GM18511 (cell line): ENCODE measurements around the gene THAP9.
"Not testable (repeated sequence)": the region's sequence is repeated elsewhere in the genome, so short reads cannot be mapped to it uniquely, and the experiment has no call there.

Experiments used
- ATAC-seq: cut with Tn5 transposase; IDR thresholded peaks from one replicate; pipeline ENCODE4 v1.9.1; 2021; ENCODE audit warnings: mild to moderate bottlenecking, moderate library complexity; ENCODE audit not compliant: unreplicated experiment

Gene THAP9, protein sequence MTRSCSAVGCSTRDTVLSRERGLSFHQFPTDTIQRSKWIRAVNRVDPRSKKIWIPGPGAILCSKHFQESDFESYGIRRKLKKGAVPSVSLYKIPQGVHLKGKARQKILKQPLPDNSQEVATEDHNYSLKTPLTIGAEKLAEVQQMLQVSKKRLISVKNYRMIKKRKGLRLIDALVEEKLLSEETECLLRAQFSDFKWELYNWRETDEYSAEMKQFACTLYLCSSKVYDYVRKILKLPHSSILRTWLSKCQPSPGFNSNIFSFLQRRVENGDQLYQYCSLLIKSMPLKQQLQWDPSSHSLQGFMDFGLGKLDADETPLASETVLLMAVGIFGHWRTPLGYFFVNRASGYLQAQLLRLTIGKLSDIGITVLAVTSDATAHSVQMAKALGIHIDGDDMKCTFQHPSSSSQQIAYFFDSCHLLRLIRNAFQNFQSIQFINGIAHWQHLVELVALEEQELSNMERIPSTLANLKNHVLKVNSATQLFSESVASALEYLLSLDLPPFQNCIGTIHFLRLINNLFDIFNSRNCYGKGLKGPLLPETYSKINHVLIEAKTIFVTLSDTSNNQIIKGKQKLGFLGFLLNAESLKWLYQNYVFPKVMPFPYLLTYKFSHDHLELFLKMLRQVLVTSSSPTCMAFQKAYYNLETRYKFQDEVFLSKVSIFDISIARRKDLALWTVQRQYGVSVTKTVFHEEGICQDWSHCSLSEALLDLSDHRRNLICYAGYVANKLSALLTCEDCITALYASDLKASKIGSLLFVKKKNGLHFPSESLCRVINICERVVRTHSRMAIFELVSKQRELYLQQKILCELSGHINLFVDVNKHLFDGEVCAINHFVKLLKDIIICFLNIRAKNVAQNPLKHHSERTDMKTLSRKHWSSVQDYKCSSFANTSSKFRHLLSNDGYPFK

DNA sequence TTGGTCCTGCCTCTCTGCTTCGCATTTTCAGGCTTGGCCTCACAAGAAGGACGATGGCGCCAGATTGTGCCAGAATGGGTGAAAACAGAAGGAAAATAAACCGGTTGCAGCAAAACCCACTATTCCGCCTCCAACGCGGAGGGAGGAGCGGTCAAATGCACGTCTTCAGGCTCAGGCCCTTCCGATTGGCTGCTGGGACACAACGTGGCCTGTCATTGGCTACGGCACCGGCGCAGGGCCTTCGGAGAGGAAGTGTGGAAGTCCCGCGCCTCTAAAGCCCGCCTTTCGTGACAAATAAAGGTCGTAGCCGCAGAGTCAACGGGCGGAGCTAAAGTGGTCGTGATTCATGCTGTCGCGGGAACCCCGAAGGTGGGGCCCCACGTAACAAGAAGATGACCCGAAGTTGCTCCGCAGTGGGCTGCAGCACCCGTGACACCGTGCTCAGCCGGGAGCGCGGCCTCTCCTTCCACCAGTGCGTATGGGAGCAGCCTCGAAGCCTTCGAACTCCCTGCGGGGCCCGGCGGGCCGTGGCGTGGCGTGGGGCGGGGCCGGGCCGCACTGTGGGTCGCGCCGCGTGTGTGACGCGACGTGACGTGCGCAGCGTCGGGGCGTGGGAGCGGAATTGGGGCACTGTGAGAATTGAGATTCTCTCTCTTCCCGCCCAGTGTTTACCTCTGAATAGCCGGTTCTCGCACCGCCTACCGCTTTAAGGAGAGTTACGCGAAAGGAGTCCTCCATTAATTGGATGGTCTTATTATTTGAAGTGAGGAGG lies at the start of gene THAP9:
Gene THAP9 (plus strand): TSS at position 325 of the 772 bp plus-strand sequence. CDS start 68 bp downstream, at position 393.
- ATAC-seq: peak; percentile 91

DNA sequence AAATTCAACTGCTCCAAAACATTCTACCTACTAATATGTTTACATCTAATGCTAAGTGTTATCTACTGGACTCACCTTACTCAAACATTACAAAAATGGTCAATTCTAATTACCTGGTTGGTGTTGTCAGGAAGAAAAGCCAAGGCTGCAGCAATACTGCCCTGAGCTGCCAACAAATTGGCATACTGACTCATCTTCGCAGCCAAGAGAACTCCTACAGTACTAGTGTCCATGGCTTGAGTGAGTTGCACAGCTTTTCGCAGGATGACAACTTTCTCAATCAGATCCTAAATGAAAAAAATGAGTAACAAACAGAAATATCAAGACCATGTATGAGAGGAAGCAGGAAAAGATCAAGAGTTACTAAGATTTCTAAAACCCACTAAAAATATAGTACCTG lies 49.2 kb upstream of the THAP9 start:
- no peak for ATAC-seq

DNA sequence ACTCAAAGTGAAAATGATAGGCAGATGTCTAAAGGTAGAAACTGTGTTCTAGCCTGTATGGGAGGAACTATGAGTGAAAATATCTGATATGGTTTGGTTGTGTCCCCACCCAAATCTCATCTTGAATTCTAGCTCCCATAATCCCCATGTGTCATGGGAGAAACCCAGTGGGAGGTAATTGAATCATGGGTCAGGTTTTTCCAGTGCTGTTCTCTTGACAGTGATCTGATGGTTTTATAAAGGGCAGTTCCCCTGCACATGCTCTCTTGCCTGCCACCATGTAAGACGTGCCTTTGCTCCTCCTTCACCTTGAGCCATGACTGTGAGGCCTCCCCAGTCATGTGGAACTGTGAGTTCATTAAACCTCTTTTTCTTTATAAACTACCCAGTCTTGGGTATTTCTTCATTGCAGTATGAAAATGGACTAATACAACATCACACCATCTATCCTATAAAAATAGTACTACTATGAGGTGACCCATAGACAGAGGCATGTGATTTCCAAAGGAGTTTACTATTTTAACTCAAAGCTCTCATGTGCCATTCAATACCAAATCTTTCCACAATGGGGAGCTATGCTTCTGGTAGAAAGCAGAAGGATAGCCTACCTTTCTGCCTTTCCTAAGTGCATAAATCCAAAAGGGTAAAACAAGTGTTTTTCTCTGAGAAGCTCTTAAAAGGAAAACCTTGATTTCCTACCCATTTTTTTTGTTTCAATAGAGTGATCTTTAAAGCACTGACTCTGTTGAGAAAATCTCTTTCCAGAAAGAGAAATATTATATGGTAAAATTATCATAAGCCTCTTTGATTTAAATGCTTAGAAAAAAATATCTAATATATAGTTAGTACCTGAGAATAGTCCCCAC lies 48.4 kb upstream of the THAP9 start:
- ATAC-seq: no peak

DNA sequence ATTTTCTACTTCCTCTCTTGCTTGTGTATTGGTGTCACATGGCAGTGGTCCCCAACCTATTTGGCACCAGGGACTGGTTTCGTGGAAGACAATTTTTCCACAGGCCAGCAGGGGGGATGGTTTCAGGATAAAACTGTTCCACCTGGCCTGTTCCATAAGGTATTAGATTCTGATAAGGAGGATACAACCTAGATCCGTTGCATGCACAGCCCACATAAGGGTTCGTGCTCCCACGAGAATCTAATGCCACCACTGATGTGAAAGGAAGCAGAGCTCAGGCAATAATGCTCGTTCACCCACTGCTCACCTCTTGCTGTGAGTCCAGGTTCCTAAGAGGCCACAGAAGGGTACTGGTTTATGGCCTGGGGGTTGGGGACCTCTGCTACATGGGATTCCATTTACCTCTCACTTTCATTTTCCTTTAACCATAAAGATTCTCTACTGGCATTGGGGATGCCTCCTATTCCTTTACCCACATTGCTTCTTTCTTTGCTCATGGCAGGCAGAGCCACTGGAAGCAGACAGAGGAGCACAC lies 47.7 kb upstream of the THAP9 start:
- ATAC-seq: no peak

DNA sequence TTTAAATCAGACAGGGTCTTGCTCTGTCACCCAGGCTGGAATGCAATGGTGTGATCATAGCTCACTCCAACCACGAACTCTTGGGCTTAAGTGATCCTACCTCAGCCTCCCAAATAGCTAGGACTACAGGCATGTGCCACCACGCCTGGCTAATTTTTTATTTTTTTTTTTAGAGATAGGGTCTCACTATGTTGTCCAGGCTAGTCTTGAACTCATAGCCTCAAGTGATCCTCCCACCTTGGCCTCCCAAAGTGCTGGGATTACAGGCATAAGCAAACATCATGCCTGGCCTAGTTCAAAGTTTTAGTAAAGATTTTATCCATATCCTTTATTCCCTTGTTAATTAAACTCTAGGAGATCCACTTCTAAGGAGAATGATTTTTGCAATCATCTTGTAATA lies 40.0 kb upstream of the THAP9 start:
- ATAC-seq: not testable (repeated sequence)

DNA sequence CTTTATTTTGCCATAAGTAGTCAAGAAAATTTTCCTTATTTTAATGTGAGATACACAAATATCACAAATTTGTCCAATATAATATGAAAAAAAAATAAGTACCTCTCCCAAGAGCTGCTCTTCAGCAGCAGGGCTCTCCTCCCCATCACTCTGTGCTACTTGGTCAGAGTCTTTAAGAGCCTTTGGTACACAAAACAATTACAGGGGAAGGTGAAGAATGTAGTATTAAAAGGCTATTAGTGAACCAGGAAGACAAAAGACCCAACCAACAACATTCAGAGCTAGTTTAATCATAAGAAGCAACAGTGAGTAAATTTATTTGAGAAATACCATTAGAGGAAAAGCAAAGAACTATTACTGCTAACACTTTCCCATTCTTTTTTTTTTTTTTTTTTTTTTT lies 39.0 kb upstream of the THAP9 start:
- ATAC-seq: no peak

DNA sequence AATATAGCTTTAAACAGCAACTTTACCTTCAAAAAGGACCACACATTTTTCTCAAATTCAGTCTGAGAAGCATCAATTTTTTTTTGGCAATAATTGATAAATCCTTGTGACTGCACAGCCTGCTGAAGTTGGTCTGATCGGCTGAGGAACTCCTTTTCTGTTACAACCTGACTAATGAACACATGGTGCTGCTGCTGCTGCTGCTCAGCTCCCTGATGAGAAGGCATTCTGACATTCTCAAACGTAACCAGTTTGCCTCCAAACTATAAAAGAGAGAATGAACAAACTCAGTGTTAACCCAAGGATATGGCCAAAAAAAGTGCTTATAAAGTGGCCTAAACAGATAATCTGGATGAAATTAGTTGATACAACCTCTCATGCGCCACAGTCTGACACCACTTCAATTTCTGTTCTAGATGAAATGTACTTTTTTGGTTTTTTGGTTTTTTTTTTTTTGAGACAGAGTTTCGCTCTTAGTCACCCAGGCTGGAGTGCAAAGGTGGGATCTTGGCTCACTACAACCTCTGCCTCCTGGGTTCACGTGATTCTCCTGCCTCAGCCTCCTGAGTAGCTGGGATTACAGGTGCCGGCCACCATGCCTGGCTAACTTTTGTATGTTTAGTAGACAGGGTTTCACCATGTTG lies 36.1 kb upstream of the THAP9 start:
- no peak for ATAC-seq

DNA sequence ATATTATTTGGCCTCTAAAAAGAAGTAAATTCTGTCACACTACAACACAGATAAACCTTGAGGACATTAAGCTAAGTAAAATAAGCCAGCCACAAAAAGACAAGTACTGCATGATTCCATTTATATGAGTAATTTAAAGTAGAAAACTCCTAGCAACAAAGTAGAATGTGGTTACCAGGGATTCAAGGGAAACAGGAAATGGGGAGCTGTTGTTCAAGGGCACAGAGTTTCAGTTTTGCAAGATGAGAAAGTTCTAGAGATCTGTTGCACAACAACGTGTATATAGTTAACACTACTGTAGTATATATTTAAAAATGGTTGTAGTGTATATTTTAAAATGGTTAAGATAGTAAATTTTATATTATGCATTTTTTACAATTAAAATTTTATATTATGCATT lies 34.9 kb upstream of the THAP9 start:
- no peak for ATAC-seq

DNA sequence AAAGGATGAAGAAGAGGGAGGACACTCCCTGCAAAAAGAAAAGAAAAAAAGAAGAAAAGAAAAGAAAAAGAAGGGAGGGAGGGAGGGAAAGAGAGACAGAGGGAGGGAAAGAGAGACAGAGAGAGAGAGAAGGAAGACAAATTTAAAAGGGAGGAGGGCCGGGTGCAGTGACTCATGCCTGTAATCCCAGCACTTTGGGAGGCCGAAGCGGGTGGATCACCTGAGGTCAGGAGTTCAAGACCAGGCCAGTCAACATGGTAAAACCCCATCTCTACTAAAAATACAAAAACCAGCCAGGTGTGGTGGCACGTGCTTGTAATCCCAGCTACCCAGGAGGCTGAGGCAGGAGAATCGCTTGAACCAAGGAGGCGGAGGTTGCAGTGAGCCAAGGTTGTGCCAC lies 34.5 kb upstream of the THAP9 start:
- ATAC-seq: not testable (repeated sequence)

DNA sequence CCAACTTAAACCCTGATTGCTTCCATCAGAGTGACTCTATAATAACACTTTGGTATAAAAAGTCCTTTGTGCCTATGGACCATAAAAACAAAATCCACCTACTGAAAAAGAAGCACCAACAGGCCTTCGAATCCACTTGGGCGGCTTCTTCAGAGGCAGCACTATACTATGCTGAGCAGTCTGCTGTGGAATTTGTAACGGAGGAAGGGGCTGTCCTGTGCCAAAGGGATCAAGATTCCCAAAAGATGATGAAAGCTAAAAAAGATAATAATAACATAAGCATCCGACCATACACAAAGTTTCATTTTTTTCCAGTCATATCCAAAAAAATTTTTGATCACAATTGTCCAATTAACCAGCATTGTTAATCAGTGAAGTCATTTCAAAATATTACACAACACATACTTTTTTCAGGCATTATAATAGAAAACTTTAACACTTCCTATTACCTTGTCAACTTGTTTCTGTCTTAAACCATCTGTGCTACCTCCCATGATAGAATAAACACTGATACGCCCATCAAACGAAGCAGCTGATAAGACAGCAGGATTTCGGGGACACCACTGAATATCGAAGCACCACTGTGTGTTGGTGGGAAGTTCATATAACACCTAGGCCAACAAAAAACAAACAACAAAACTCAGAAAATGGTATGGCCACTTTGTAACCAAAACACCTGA lies 33.7 kb upstream of the THAP9 start:
- ATAC-seq: no peak

DNA sequence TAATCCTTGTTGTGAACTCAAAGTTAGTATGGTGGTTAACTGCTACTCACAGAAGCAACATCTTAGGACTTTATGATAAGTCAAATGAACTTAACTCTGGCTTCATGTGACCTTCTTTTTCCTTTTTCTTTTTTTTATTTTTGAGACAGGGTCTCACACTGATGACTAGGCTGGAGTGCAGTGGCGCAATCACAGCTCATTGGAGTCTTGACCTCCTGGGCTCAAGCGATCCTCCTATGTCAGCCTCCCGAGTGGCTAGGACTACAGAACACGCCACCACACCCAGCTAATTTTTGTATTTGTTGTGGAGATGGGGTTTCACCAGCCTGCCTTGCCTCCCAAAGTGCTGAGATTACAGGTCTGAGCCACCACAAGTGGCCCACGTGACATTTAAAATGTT lies 32.0 kb upstream of the THAP9 start:
- ATAC-seq: no peak

DNA sequence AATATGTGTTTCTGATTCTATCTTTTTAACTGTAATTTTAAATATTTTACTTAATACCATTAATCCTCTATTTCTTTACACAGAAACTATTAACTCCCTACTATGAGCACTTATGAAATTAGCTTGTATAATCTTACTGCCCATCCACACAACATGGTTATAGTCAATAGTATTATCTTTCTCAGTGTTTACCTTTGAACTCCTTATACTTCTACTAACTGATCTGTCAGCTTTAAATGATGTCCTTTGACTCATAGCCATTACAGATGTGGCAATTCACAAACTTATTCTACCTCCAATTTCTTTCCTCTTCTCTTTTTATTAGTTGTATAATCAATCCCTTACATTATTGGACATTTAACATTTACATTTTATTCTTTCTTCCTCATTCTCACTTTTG lies 15.1 kb upstream of the THAP9 start:
- ATAC-seq: no peak

DNA sequence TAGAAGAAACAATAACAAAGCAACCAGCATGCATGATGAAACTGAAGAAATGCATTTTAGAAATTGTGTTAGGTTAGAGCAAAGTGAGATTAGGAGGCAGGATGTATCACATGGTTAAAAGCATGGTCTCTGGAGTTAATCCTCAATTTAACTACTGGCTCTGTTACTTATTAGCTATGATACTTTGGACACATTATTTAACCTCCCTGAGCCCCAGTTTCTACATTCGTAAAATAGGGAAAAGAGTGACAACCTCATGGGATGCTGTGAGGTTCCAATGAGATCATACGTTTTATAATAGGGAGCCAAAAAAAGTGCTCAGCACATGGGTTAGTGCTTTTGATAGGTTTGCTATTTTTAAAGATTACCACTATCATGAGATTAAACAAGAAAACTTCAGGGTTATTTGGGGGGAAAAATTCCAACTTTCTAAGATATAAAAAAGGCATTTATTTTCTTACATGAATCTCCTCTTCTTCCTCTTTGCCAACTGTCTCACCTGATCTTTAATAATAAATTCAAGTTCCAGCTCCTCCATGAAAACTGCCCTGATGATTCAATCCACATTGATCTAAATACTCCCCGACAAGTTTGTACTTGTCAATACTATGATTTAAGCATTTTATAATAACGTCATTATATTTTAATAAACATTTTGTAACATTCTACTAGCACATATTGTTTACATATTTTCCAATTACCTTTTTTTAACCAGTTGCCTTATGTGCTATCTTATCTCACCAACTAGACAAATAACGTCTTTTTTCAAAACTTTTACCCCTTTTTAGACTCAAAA lies 14.2 kb upstream of the THAP9 start:
- ATAC-seq: no peak

DNA sequence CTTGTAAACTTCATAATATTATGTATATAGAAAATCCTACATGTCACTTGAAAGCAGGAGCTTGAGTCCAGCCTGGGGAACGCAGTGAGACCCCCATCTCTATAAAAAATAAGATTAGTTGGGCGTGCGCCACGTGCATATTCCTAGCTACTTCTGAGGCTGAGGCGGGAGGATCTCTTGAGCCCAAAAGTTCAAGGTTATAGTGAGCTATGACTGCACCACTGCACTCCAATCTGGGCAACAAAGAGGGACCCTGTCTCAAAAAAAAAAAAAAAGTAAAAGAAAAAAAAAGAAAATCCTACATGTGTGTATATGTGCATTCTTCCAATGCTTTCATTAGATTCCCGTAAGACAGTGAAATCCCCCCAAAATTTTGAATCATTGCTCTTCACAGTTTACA lies 11.2 kb upstream of the THAP9 start:
- ATAC-seq: no peak

DNA sequence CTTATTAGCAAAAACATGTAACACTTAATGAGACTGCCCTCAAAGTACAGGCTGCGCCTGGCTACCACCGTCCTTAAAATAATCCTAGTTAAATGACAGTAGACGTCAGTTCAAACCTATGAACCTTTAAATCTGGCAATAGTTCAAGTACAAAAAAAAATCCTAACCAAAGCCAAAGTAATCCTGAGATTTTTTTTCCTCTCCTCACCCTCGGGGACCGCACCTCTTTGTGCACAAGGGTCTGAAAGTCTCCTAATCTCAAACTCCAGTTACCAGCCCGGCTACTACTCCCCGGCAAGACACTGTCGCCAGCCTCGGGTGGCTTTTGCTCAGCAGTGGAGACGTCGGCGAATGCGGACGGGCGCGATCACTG lies 10.0 kb upstream of the THAP9 start:
- ATAC-seq: peak; percentile 1

DNA sequence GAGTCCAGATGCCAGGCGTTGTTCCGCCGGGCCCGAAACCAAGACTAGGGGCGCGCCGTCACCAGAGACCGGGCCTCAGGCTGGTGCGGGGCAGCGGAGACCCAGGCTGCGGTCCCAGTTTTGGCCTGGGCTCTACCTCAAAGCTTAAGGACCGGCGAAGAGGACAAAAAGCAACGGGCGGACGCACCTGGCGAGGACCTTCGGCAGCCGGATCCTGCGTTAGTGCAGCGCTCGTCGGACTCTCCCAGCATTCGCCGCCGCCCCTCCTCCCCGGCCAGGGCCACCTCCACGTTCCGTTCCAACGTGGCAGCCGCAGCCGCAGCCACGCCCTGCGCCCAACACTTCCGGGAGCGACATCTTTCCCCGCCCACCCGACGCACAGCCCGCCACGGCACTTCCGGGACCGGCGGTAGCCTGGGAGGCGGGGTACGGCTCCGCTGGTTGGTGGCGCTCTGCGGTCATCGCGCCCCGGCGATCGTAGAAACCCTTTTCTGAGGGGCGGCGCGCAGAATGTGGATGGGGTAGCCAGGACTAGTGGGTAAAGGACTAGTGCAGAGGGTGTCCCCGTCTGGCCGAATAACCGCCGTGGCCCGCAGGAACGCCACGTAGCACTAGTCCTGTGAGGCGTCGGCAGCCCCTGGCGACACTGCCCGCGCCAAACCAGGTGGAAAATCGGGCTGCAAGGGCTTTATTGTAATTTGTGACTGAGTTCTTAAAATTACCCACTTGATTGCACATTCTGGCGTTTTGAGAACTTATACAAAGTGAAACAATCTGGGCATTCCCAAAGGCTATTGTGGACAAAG lies 9.4 kb upstream of the THAP9 start, which contains the start of gene SEC31A:
Gene SEC31A (minus strand): TSS at position 253 of the 806 bp plus-strand sequence. CDS start 9,217 bp downstream, outside the sequence.
- peak; percentile 89 for ATAC-seq
